Measurements from ENCODE around the gene MAPKAPK3.

MAPKAPK3 gene

DNA sequence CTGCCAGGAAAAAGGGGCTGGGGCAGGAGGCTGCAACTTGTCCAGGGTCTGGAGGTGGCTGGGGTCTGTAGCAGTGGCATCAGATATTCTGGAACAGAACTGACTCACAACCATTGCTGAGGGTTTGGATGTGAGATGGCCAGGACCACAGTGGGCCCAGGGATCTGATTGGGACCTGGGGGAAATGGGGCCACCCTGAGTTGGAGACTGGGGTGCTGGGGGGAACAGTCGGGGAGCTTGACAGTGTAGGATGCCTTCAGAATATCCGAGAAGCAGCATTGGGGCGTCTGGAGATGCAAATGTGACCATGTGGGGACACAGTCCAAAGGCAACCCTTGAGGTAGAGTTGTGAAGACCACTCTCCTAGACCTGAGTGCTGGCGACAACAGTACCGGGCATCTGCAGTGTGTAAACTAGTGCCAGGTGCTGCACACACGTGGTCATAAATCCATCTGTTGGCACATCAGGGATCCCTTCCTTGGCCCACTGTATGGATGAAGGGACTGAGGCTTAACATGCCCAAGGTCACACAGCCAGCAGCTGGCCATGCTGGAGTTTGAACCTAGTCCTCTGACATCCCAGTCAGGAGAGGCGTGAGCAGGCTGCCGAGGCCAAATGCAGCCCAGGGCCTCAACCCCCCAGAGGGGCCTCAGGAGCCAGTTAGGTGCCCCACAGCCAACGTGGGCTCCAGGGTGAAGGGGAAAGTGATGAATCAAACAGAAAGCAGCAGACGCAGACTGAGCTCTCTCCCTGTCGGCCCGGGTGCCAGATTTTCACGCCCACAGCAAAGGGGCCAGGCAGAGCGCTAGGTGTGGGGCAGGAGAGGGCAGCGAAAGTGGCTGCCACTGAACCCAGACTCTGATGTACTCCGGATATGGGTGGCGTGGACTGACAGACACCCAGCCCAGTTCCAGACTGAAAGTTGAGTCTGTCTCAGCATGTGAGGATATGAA lies 28.9 kb upstream of the MAPKAPK3 start:
- DNase-seq = peak; percentile 65

DNA sequence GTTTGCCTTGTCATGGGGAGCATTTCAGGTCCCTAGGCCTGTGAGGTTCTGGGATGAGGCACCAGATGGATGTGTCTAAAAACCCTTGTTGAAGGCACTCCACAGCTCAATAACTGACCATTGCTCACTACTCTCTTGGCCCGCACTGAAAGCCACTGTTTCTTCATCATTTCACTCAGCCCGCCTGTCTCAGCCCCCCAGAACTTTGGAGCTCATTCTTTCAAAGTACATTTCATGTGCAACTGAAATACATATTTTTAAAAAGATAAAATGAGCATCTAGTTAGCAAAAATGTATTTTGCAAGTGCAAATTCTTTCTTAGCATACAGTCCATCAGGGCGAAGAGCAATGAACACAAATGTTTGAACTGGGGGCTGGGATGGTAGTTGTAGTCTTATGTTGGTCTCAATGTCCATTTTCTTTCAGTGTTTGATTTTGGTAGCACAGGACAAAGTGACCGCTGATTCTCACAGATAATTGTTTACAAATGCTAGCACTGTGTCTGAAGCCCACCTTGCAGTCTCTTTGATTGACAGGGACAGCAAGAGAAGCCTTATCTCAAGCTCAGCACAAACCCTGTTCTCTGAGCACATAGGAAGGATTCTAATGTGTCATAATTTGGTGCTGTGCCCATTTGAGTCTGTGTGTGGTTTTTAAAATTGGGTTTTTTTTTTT lies 28.1 kb upstream of the MAPKAPK3 start:
- DNase-seq = no peak

DNA sequence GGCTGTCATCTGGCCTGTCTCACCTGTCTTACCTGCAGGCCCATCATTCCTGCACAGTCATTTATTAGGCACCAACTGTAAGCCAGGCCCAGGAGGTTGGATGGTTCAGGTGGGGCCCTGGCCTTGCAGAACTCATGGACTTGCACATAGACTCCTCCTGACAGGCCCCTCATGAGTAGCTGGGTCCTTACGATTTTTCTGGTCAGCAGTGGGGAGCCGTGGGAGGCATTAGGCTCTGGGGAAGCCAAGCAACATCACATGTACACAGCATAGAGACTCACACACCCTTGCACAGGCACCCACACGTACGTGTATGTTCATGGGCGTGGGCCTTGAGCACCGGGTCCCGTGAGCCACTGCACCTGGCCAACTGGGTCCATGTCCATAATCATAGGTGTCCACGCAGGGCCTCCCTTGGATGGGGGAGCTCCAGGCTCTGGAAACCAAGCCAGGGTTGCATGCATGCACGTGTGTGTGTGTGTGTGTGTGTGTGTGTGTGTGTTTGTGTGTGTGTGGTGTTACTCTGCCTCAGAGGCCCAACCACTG lies 25.7 kb upstream of the MAPKAPK3 start:
- DNase-seq = no peak

DNA sequence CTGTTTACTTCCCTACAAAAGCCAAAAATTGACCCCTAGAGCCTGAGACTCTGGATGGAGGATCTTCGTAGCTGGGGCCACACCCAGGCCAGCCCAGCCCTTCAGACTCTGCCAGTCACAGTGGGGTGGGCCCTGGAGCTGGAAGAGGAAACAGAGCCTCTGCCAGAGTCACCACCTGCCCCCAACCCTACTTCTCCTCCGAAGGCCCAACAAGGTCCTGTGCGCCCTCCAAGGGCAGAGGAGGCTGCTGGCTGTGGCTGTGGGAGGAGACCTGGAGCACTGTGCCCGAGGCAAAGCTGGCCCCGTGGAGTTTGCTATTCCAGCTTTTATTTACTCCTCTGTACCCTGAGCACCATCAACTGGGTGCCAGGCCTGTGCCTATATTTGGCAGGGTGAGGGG lies 24.4 kb upstream of the MAPKAPK3 start:
- DNase-seq = no peak

DNA sequence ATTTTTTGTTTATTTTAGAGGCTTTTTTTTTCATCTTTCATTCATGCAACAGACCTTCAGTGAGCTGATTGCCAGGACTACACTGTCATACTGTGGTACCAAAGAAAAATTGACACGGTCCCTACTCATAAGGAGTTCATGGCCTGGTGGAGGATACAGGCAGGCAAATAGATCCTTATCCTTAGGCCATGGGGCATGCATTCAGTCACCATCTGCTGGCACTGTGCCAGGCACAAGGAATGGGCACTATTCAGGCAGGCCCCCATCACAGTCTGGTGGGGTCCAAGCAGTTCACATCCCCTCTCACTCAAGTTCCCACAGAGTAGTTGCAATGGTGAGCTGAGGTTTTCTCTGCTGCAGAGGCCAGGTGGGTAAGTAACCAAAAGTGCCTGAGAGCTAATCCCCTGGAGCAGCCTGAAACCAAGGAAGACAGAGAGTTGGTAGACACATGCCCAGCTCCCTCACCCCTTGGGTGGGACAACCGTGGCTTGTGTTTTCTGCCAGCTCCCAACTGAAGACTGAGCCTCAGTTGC lies 22.6 kb upstream of the MAPKAPK3 start:
- DNase-seq = no peak

DNA sequence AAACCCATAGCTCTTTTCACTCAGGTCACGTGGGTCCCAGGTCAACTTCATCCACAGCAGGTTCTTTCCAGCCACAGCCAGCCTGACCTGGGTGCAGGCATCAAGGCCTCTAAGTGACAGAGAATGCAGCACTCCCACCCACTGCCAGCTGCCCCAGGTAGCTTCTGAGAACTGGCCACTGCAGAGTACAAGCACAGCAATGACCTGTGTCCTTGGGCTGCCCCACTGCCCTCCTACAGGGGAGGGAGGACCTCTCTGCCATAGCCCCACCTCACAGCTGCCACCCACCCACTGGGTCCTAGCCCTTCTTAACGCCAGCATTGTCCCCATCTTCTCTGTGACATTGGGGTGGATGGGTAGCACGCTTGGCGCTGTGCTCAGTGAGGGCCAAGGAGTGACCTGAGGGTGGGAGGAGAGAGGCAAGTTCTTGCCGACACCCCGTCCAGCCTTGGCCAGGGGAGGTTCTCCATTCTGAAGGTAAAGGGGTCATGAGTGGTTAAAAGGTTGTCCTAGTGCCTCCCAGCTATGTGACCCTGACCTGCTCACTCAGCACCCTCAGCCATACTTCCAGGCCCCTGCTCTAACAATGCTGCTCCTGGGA lies 17.7 kb upstream of the MAPKAPK3 start:
- DNase-seq = no peak

DNA sequence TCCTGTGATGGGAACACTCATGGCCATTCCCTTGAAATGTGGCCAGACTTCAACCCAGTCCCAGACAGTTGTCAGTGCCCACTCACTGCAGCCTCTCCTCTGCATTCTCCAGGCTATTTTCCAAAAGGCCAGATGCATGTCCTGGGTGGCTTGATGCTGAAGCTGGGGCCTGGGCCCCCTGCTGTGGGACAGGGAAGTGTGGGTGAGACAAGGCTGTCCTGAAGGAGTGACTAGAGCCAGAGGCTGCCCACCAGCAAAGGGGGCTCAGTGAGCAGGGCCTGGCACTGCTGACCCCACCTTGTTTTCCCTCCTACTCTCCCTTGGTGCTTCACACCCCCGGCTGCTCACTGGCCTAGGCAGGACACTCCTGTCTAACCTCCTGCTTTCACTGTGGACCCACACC lies 17.2 kb upstream of the MAPKAPK3 start:
- no peak for DNase-seq

DNA sequence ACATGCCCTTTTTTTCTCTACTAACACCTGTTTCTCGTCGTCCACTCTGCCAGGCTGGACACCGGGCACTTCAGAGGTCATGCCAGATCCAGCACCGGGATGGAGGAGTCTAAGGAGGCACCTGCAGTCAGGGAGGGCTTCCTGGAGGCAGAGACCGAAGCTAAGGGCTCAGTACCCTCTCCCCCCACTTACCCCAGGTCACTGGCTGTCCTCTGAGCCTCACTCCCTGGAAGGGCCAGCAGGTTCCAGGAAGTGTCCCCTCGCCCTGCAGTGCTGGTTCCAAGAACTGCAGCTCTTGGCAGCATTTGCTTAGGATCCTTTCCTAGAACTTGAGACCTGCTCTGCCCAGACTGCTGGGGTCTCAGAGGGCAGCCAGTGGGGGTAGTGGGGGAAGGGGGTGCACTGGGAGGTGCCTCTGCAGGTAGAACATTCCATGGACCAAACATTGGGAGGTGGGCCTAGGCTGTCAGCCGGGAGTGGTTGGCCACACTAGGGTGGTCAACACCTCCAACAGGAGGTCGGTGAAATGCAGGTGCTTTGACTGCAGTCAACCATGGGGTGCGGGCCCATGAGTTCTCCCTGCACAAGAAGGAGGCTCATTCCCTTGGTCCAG lies 16.7 kb upstream of the MAPKAPK3 start:
- no peak for DNase-seq

DNA sequence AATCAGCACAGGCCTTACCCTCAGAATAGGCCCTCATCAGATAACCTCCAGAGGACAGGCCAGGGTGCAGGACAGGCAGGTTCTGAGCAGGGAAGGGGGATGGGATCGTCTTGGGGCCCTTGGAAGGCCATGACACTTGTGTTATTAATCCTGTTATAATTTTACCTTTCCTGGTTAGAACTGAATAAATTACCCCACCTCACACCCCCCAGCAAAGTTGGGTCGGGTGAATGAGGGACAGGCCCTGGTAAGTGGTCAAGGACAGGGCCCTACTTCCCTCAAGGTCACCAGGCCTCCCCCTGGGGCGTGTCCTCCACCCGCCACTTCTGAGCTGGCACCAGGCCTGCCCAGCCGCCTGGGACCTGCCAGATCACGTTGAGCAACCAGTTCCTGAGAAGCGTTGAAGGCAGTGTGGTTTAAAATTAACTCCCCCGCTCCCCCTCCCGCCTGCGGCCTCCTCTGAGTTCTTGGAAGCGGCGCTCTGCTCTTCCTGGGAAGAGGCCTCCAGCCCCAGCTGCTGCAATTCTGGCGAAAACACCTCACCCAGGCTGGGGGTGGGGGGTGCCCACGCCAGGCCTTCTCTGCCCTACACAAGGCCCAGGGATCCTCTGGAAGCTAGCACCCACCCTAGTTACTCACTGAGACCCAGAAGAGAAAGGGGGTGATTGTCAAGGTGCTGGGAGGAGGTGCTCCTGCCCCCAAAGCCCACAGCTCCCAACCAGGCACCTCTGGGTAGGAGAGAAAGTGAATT lies 15.9 kb upstream of the MAPKAPK3 start:
- peak; percentile 80 for DNase-seq

DNA sequence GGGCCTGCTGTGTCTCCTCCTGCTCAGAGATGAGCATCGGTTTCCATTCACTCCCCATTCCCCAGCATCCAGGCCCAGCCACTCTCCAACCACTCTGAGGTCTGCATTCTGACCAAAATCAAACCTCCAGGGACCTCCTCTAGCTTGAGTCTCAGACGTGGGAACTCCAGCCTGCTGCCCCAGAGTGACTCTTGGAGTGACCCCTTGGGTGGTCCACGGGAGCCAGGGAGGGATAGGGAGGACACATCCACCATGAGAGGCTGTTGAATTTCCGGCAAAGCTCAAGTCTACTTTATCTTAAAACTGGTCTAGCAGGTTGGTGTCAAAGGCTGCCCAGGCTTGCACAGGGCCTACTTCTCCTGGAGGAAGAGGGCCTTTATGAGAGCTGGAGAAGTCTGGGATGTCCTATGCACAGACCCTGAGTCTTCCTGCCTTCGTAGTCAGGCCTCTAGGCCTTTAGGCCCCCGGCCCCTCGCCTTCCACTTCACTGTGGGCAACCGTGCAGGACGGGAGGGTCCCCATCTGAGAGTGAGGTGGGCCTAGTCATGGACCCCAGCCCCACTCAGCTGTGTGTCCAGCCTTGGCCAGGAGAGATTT lies 14.3 kb upstream of the MAPKAPK3 start:
- DNase-seq = no peak

DNA sequence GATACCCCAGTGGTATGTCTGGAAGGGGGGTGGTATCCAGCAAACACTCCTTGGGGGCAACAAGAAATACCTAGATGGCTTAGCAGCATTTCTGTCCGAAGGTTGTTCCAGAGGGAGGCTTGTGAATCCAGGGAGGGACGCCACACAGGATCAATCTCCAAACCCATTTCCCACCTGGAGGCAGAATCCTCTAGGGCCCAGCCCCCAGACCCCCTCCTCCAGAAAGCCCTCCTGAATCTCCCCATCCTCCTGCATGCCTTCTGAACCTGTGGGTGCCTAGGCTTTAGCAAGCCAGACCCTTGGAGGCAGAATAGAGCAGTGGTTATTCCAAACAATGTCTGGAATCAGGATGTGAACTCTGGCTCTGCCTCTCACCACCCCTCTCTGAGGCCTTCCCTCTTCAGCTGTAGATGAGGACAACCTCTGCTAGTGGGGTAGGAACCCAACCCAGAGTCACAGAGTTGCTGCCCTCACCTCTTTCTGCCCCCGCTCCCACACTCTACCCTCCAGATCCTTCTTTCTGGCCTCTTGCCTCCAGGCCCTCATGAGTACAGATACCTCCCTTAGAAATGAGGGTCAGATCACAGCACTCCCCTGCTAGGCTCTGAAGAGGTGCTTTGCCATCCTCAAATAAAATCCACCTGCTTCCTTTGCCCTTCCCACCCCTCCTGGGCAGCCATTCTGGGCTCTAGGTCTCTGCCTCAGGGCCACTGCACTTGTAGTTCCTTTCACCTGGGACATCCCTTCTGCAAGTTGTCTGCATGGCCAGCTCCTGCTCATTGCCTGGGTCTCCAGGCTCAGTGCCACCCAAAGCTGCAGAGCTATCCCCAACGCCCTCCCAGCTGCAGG lies 13.5 kb upstream of the MAPKAPK3 start:
- no peak for DNase-seq

DNA sequence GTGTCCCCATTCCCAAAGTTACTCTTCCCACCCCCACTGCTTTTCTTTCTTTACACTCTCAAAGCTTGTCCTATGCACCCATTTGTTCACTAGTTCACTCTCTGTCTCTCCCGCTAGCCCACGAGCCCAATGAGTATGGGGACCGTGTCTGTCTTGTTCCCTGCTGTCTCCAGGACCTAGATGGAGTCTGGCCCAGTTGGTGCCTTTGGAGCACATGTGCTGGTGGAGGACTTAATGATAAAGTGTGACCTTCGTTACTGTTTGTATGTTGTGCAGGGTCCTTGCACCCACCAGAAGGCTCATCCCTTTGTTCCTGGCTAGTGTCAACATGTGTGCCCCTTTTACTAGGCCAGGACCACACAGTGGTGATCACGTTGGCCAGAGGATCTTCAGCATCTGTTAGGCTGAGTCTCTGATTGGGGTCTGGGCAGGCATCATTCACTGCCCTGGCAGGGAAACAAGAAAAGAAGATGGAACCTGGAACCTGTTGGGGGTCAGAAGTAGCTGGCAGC lies 12.8 kb upstream of the MAPKAPK3 start:
- no peak for DNase-seq

DNA sequence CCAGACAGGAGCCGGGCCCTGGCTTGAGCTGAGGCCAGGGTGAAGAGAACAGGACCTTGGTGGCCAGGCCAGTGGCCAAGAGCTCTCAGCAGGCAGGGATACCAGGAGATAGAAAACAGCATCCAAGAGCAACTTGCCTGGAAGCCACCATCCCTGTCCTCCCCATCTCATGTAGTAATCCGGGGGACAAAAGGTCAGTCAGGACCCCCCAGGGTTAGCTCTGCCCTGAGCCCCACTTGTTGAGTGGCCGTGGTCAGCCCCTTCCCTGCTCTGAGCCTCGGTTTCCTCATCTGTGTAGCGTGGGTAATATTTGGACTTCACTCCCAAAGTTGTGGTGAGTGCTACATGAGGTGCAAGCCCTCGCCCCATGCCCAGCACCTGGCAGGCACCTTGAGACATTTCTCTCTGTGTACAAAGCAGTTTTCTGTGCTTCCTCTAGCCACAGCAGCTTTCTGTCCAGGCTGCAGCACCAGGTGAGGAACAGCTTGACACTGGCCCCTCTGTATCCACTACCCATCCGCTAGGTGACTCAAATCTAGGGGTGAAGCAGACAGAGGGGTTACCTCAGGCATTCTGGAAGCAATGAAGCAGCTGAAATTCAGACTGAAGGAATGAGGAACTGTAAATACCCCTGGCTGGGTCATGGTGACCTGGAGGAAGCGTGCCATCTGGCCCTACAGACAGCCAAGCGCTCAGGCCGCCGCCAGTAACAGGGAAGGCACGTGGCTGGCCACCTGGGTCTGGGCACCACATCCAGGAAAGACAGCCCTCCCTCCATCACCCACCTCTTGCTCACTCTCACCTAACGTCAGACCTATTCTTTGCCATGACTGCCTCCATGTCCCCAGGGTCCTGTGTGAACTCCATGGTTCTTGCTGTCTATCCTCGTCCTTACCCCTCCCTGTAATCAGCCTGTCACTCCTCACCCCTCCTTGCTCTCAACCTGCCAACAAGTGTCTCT lies 12.0 kb upstream of the MAPKAPK3 start:
- DNase-seq = no peak

DNA sequence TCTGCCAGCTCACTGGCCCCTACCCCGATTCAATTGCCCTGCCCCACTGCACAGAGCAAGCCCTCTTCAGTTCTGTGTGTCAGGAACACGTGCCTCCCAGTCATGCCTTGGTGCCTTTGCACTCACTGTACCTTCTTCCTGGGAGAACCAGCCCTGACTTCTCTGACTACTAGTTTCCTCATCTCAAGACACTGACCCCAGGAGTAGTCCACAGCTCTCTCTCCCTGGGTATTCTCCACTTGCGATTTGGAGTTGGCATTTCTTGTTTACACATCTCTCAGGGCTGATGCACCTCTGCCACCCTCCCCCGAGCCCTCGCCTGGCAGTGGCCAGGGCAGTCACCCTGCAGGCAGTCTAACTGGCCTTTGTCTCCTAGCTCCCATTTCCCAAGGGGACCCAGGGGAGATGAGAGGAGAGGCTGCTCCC lies 11.0 kb upstream of the MAPKAPK3 start:
- DNase-seq = no peak

DNA sequence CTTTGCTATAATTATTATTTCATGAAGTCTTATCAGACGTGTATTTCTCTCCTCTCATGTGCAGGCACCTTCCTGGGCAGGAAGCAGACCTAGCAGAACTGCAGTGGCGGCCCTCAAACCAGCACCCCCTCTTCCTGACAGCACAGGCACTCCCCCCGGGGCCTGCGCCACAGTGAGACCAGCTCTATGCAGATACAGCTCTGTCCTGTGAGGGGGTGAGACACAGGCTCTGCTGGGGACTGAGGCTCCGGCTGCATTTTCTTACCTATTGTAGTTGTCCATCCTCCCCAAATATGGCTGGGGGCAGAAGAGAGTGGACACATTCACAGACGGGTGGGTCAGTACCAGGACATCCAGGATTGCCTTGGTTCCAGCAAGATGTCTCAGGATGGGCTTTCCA lies 10.4 kb upstream of the MAPKAPK3 start:
- DNase-seq = no peak

DNA sequence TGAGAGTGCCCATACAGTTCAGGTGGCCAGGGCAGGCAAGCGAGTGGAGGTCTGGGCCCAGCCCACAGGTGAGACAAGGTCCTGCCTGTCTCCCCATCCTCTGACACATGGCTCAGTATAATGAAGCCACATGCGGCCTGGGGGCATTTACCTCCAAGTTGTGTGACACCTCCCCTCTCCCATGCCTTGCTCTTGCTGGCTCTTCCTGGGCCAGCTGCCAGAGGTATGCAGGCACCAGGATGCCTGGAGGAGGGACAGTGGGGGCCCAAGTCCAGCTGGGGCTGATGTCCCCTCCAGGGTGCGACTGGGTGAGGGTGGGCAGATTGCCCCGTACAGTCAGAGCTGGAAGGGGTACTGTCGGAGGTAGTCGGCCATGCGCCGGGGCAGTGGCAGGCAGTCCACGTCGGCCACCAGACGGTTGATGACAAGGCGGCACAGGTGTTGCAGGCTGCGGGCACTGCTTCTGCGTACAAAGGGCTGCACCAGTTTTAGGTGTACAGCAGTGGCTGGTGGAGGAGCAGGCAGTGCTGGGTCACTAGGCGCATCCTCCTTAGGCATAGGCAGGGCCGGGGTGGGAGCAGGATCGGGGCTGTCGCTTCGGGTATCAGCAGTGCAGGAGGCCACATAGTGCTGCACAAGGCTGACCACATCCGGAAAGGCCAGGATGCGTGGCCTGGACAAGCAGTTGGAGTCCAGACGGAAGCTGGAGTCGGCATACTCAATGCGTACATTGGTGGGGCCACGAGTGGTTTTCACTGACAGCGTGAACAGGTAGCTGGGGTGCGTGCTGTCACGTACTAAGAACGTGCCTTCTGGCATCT lies 9.5 kb upstream of the MAPKAPK3 start:
- no peak for DNase-seq

DNA sequence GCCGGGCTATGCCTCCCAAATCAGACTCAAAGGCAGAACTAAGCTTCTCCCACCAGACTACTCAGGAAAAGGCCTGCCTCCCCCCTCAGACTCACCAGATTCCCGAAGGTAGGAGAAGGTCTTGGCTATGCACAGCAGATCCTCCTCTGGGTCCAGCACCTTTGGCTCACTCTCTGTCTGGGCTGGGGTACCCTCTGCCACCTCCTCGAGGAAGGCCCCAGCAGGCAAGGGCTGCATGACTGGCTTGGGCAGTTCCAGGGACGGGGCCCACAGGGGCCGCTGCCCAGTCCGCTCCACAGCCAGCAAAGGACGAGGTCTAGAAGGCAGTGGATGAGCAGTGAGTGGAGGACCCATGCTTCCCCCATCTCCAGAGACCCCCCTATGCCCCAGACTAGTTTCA lies 8.7 kb upstream of the MAPKAPK3 start:
- no peak for DNase-seq

DNA sequence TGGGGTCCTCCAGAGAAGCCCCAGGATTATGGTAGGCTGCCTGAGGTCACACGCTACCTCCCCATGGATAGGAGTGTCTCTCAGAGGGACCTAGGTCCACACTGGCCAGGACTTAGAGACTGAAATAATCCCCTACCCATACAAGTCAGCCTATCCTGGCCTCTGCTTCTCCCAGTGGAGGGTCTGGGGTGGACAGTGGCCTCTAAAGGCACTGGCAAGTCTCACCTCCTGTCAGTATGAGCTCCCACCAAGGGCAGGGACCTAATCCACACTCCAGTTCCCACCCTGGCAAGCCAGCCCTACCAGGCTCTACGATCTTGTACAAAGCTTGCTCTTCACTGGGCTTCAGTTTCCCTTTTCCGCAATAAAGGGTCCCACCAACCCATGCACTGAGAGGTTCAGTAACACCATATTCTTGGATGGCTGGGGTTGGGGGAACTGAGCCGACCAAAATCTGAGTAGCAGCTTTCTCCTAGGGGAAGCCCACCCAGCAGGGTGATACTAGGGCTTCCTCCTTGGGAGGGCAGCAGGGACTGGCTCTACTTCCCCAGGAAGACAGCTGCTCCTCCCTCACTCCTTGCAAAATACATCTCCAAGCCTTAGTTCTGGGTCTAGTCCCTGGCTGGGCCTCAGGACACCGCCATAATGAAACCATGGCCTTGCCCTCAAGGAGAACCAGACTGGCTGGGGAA lies 7.7 kb upstream of the MAPKAPK3 start:
- DNase-seq = no peak
